Lung (tissue), 12 donors: ENCODE results near the gene ICE1. TPM values are rescaled to one million over a fixed set of nuclear protein-coding genes. Genes with fewer than 3 reads are reported as not detected.

ENCODE experiments used
- ATAC-seq: fragments of 200-7000 bp; cut with Tn5 transposase; one replicate; pipeline ENCODE4 v1.9.1; 2020; ENCODE audit warnings: moderate number of reproducible peaks; ENCODE audit not compliant: insufficient read depth, low FRiP score
- DNase-seq, 3 donors: peaks; one replicate each; pipeline ENCODE4 v3.0.0-alpha.2; 2013 to 2017
- H3K27ac ChIP-seq, 2 donors: one replicate each; pipeline ENCODE4 v1.5.1; 2013; ENCODE audit warnings: mild to moderate bottlenecking in 2 of 2, moderate library complexity in 2 of 2, control low read depth in 1 of 2, inconsistent platforms in 1 of 2, low read depth in 1 of 2, low read length in 1 of 2
- H3K27me3 ChIP-seq, 3 donors: one replicate each; pipeline ENCODE4 v1.5.1; 2013; ENCODE audit warnings: low read length in 2 of 3; ENCODE audit not compliant: control insufficient read depth in 3 of 3, insufficient read depth in 3 of 3
- H3K36me3 ChIP-seq, 4 donors: one replicate each; pipeline ENCODE4 v1.5.1; 2013; ENCODE audit warnings: low read length in 4 of 4, mild to moderate bottlenecking in 1 of 4, moderate library complexity in 1 of 4; ENCODE audit not compliant: control insufficient read depth in 4 of 4, insufficient read depth in 4 of 4
- H3K4me1 ChIP-seq, 5 donors: one replicate each; pipeline ENCODE4 v1.5.1; 2013; ENCODE audit warnings: low read length in 5 of 5, mild to moderate bottlenecking in 2 of 5, moderate library complexity in 1 of 5; ENCODE audit not compliant: control insufficient read depth in 5 of 5, insufficient read depth in 5 of 5
- H3K4me3 ChIP-seq: one replicate; pipeline ENCODE4 v1.5.1; 2013; ENCODE audit warnings: mild to moderate bottlenecking, control low read depth, moderate library complexity
- H3K9ac ChIP-seq, 2 donors: one replicate each; pipeline ENCODE4 v1.5.1; 2013; ENCODE audit warnings: low read length in 2 of 2, control low read depth in 1 of 2; ENCODE audit not compliant: insufficient read depth in 1 of 2
- H3K9me3 ChIP-seq, 4 donors: one replicate each; pipeline ENCODE4 v1.5.1; 2013; ENCODE audit warnings: low read length in 3 of 4, mild to moderate bottlenecking in 1 of 4, moderate library complexity in 1 of 4; ENCODE audit not compliant: control insufficient read depth in 4 of 4, insufficient read depth in 3 of 4
- CTCF ChIP-seq: IDR thresholded peaks from 2 replicates; pipeline ENCODE4 v1.5.1; 2012; ENCODE audit warnings: mild to moderate bottlenecking; ENCODE audit errors: control extremely low read depth, extremely low read depth
- WGBS, 2 donors: extraction: QIAGEN DNeasy Blood & Tissue Kit; methylation state at CpG; one replicate each; pipeline ENCODE4 v1.1.7; 2013; 5-methylcytosine and 5-hydroxymethylcytosine counted together
- polyA plus RNA-seq, 2 donors: library from polyadenylated mRNA; stranded (reverse); fragments of 200-250 nt; gene quantifications; one replicate each; pipeline ENCODE4 v1.2.1, GENCODE V29; 2013
- total RNA-seq, 2 donors: library from RNA; depleted of rRNA in 1 of 2; stranded (reverse); fragments of >200 nt in 1 of 2; gene quantifications; one replicate each; pipeline ENCODE4 v1.2.1, GENCODE V29; 2014 to 2021
- donor health status: control.
- donor health status: control.
- donor health status: Bipolar disorder and iron deficiency.
- donor health status: healthy.
- donor health status: DM: yes; HTN: yes; CAD: no.

The ICE1 gene
- total and polyA plus RNA-seq, 4 donors = 4.9 to 33.3 (median 14.8) TPM

- Histone ChIP-seq H3K9ac (no peak overlapping the region), H3K27ac (no peak overlapping the region), H3K4me1 (no peaks in the 10 kb centered on the region), H3K4me3 (no peak overlapping the region), H3K36me3 (no peaks in the 10 kb centered on the region), H3K9me3 (peaks cover 0 to 3% (median 3%) of the 10 kb centered on the region in 4 donors), H3K27me3 (peaks cover 0 to 4% (median 0%) of the 10 kb centered on the region in 3 donors)
- DNase-seq = no peak
- no peak for TF ChIP-seq CTCF
- ATAC-seq = no peak
Observed at GRCh38 chr5:5504325-5504724, 81.8 kb downstream of the ICE1 start.

- peaks cover 0 to 3% (median 3%) of the 10 kb centered on the region in 4 donors for H3K9me3 ChIP-seq
- no peaks in the 10 kb centered on the region for H3K4me1 ChIP-seq
- H3K27ac ChIP-seq = no peak overlapping the region
- no peak overlapping the region for H3K9ac ChIP-seq
- WGBS, 2 donors = 26 to 59% methylated on average over 3 of the region's 3 CpGs
- ATAC-seq = no peak
- H3K36me3 ChIP-seq = no peaks in the 10 kb centered on the region
- peaks cover 0 to 5% (median 0%) of the 10 kb centered on the region in 3 donors for H3K27me3 ChIP-seq
- TF ChIP-seq CTCF = no peak
- H3K4me3 ChIP-seq = no peak overlapping the region
- DNase-seq = no peak
Observed at GRCh38 chr5:5505815-5506214, 83.3 kb downstream of the ICE1 start.

GRCh38 chr5:5508391-5508790 lies 85.9 kb downstream of the ICE1 start:
- no peaks in the 10 kb centered on the region for H3K36me3 ChIP-seq
- DNase-seq (no peak), ATAC-seq (no peak)
- H3K9me3 ChIP-seq = peaks cover 0 to 3% (median 1%) of the 10 kb centered on the region in 4 donors
- peaks cover 0 to 5% (median 0%) of the 10 kb centered on the region in 3 donors for H3K27me3 ChIP-seq
- 84 to 88% methylated on average over 2 of the region's 2 CpGs for WGBS, 2 donors
- H3K9ac ChIP-seq = no peak overlapping the region
- H3K4me1 ChIP-seq = peaks cover 0 to 5% (median 0%) of the 10 kb centered on the region in 5 donors
- H3K27ac ChIP-seq = no peak overlapping the region
- H3K4me3 ChIP-seq = no peak overlapping the region
- TF ChIP-seq CTCF = no peak

GRCh38 chr5:5511904-5512416 lies 89.5 kb downstream of the ICE1 start:
- Histone ChIP-seq H3K27ac (no peak overlapping the region), H3K9ac (no peak overlapping the region), H3K36me3 (no peaks in the 10 kb centered on the region), H3K4me3 (no peak overlapping the region), H3K27me3 (peaks cover 0 to 5% (median 0%) of the 10 kb centered on the region in 3 donors), H3K9me3 (no peaks in the 10 kb centered on the region), H3K4me1 (peaks cover 0 to 5% (median 0%) of the 10 kb centered on the region in 5 donors)
- 92 to 95% methylated on average over 11 of the region's 11 CpGs for WGBS, 2 donors
- TF ChIP-seq CTCF = no peak
- ATAC-seq = no peak
- DNase-seq = no peak
